ENCODE results near the gene TMEM192. TPM values are rescaled to one million over a fixed set of nuclear protein-coding genes. Genes with fewer than 3 reads are reported as not detected.

TMEM192 gene
- total and polyA plus RNA-seq, 2 experiments from 2014 or later, result 6.9 to 10.8 TPM

- no peak overlapping the region for H3K27ac ChIP-seq (ENCODE audit: low read depth)
- no peak for TF ChIP-seq STAT1 (IDR thresholded peaks at IDR 0.05; ENCODE audit: unreplicated experiment)
- no peak for TF ChIP-seq EZH2 (IDR thresholded peaks at IDR 0.05; ENCODE audit: low read depth, unreplicated experiment)
- TF ChIP-seq, protein P1, sequence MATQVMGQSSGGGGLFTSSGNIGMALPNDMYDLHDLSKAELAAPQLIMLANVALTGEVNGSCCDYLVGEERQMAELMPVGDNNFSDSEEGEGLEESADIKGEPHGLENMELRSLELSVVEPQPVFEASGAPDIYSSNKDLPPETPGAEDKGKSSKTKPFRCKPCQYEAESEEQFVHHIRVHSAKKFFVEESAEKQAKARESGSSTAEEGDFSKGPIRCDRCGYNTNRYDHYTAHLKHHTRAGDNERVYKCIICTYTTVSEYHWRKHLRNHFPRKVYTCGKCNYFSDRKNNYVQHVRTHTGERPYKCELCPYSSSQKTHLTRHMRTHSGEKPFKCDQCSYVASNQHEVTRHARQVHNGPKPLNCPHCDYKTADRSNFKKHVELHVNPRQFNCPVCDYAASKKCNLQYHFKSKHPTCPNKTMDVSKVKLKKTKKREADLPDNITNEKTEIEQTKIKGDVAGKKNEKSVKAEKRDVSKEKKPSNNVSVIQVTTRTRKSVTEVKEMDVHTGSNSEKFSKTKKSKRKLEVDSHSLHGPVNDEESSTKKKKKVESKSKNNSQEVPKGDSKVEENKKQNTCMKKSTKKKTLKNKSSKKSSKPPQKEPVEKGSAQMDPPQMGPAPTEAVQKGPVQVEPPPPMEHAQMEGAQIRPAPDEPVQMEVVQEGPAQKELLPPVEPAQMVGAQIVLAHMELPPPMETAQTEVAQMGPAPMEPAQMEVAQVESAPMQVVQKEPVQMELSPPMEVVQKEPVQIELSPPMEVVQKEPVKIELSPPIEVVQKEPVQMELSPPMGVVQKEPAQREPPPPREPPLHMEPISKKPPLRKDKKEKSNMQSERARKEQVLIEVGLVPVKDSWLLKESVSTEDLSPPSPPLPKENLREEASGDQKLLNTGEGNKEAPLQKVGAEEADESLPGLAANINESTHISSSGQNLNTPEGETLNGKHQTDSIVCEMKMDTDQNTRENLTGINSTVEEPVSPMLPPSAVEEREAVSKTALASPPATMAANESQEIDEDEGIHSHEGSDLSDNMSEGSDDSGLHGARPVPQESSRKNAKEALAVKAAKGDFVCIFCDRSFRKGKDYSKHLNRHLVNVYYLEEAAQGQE (IDR thresholded peaks at IDR 0.05; ENCODE audit: unreplicated experiment), result no peak
- TF ChIP-seq NANOG (IDR thresholded peaks at IDR 0.05; ENCODE audit: borderline replicate concordance), result no peak
- TF ChIP-seq CREB1 (CRISPR knock-in tag; IDR thresholded peaks at IDR 0.05; ENCODE audit: low read depth), result no peak
- no peak for TF ChIP-seq POLR2AphosphoS5 (IDR thresholded peaks at IDR 0.05; ENCODE audit: low read depth)
- TF ChIP-seq, protein P2, sequence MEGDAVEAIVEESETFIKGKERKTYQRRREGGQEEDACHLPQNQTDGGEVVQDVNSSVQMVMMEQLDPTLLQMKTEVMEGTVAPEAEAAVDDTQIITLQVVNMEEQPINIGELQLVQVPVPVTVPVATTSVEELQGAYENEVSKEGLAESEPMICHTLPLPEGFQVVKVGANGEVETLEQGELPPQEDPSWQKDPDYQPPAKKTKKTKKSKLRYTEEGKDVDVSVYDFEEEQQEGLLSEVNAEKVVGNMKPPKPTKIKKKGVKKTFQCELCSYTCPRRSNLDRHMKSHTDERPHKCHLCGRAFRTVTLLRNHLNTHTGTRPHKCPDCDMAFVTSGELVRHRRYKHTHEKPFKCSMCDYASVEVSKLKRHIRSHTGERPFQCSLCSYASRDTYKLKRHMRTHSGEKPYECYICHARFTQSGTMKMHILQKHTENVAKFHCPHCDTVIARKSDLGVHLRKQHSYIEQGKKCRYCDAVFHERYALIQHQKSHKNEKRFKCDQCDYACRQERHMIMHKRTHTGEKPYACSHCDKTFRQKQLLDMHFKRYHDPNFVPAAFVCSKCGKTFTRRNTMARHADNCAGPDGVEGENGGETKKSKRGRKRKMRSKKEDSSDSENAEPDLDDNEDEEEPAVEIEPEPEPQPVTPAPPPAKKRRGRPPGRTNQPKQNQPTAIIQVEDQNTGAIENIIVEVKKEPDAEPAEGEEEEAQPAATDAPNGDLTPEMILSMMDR (conservative IDR thresholded peaks at IDR 0.05; ENCODE audit: low read depth in 2 of 2), result no peak
- H4K20me1 ChIP-seq (replicated peaks; ENCODE audit: insufficient read depth), result no peaks in the 10 kb centered on the region
- ATAC-seq (no peak), DNase-seq (ENCODE audit: low spot score) (no peak)
- H3K9me3 Mint-ChIP-seq, result no peaks in the 10 kb centered on the region
- no peaks in the 10 kb centered on the region for H3F3A ChIP-seq (replicated peaks; ENCODE audit: low read depth)
- no peak overlapping the region for H3K27ac Mint-ChIP-seq
- no peak overlapping the region for H3K4me3 ChIP-seq
- no peaks in the 10 kb centered on the region for H3K4me1 ChIP-seq (ENCODE audit: insufficient read depth)
- no peaks in the 10 kb centered on the region for H3K27me3 ChIP-seq (ENCODE audit: insufficient read depth)
- no peaks in the 10 kb centered on the region for H3K79me2 ChIP-seq (replicated peaks; ENCODE audit: insufficient read depth)
- H3K36me3 ChIP-seq (ENCODE audit: insufficient read depth), result no peaks in the 10 kb centered on the region
- H3K27me3 Mint-ChIP-seq (ENCODE audit: insufficient read depth, low read depth, poor library complexity), result peaks cover 3% of the 10 kb centered on the region
- no peak overlapping the region for H2AFZ ChIP-seq
- H3K4me2 ChIP-seq, result no peak overlapping the region
- peaks cover 13% of the 10 kb centered on the region for H3K4me1 Mint-ChIP-seq
- no peaks in the 10 kb centered on the region for H3K9me2 ChIP-seq (ENCODE audit: insufficient read depth)
- H3K4me3 Mint-ChIP-seq, result no peak overlapping the region
- no peaks in the 10 kb centered on the region; the same call in 2 of the 3 replicates for H3K36me3 Mint-ChIP-seq (ENCODE audit: low read depth)
Measured at GRCh38 chr4:165070560-165070959, 42.1 kb downstream of the TMEM192 start.

- Histone ChIP-seq H4K20me1 (replicated peaks; ENCODE audit: insufficient read depth) (no peaks in the 10 kb centered on the region), H2AFZ (0 out of 2 replicates have a peak overlapping the region, but pooled peaks have one; percentile 70), H3K4me3 (no peak overlapping the region), H3K9me2 (ENCODE audit: insufficient read depth) (0 out of 2 replicates have a peak, but pooled peaks cover 3% of the 10 kb centered on the region), H3K4me1 (ENCODE audit: insufficient read depth) (no peaks in the 10 kb centered on the region), H3K27ac (ENCODE audit: low read depth) (no peak overlapping the region), H3F3A (replicated peaks; ENCODE audit: low read depth) (no peaks in the 10 kb centered on the region), H3K27me3 (ENCODE audit: insufficient read depth) (no peaks in the 10 kb centered on the region), H3K36me3 (ENCODE audit: insufficient read depth) (no peaks in the 10 kb centered on the region), H3K4me2 (no peak overlapping the region), H3K79me2 (replicated peaks; ENCODE audit: insufficient read depth) (no peaks in the 10 kb centered on the region)
- no peak overlapping the region for H3K27ac Mint-ChIP-seq
- H3K9me3 Mint-ChIP-seq, result no peaks in the 10 kb centered on the region
- no peaks in the 10 kb centered on the region for H3K36me3 Mint-ChIP-seq (ENCODE audit: low read depth)
- H3K4me3 Mint-ChIP-seq, result no peak overlapping the region
- peak; percentile 32 for DNase-seq (ENCODE audit: low spot score)
- TF ChIP-seq, protein P2 (conservative IDR thresholded peaks at IDR 0.05; ENCODE audit: low read depth in 2 of 2), result peak; percentile 41 to 43
- no peak for TF ChIP-seq JUNB (IDR thresholded peaks at IDR 0.05; ENCODE audit: unreplicated experiment)
- H3K4me1 Mint-ChIP-seq, result no peaks in the 10 kb centered on the region
- no peaks in the 10 kb centered on the region for H3K27me3 Mint-ChIP-seq (ENCODE audit: insufficient read depth, low read depth, poor library complexity)
- peak; percentile 27; the same call in 1 of the 3 replicates for ATAC-seq
Measured at GRCh38 chr4:165060938-165061337, 51.7 kb downstream of the TMEM192 start.

Data from GM23338 (cell line).